Endodermal cell (in vitro differentiated cells): Measurements from ENCODE around the gene TMEM208. TPM values are rescaled to one million over a fixed set of nuclear protein-coding genes. Genes with fewer than 3 reads are reported as not detected.

Experiments
- DNase-seq: peaks from one replicate; pipeline ENCODE4 v3.0.0-alpha.2; 2017
- H3K27ac ChIP-seq: 2 replicates; pipeline ENCODE4 v1.5.1; 2013; ENCODE audit warnings: mild to moderate bottlenecking, low read depth, low read length, moderate library complexity
- H3K27me3 ChIP-seq: 2 replicates; pipeline ENCODE4 v1.6.1; 2013; ENCODE audit warnings: mild to moderate bottlenecking, low read length, moderate library complexity; ENCODE audit not compliant: insufficient read depth, control insufficient read depth, poor library complexity, severe bottlenecking
- H3K36me3 ChIP-seq: 2 replicates; pipeline ENCODE4 v1.7.0; 2013; ENCODE audit warnings: mild to moderate bottlenecking, low read length, moderate library complexity; ENCODE audit not compliant: control insufficient read depth, insufficient read depth
- H3K4me1 ChIP-seq: one replicate; pipeline ENCODE4 v1.7.0; 2013; ENCODE audit warnings: low read length; ENCODE audit not compliant: control insufficient read depth, insufficient read depth
- H3K4me3 ChIP-seq: 2 replicates; pipeline ENCODE4 v1.5.1; 2013; ENCODE audit warnings: mild to moderate bottlenecking, low read length, moderate library complexity
- H3K9ac ChIP-seq: 2 replicates; pipeline ENCODE4 v1.6.1; 2013; ENCODE audit warnings: mild to moderate bottlenecking, low read length, moderate library complexity; ENCODE audit not compliant: poor library complexity, severe bottlenecking; ENCODE audit errors: extremely low read depth
- H3K9me3 ChIP-seq: 2 replicates; pipeline ENCODE4 v1.6.1; 2013; ENCODE audit warnings: mild to moderate bottlenecking, low read length, moderate library complexity; ENCODE audit not compliant: control insufficient read depth
- H3K27ac Mint-ChIP-seq: 2 replicates; pipeline ENCODE4 v1.8.0; 2020; ENCODE audit warnings: mixed read lengths
- H3K27me3 Mint-ChIP-seq: 2 replicates; pipeline ENCODE4 v1.8.0; 2021; ENCODE audit warnings: mild to moderate bottlenecking, mixed read lengths; ENCODE audit not compliant: insufficient read depth
- H3K36me3 Mint-ChIP-seq: 2 replicates; pipeline ENCODE4 v1.8.0; 2020; ENCODE audit warnings: low read depth, mixed read lengths
- H3K4me1 Mint-ChIP-seq: 2 replicates; pipeline ENCODE4 v1.8.0; 2020; ENCODE audit warnings: mixed read lengths
- H3K4me3 Mint-ChIP-seq: 2 replicates; pipeline ENCODE4 v1.8.0; 2020; ENCODE audit warnings: mild to moderate bottlenecking, moderate library complexity, mixed read lengths
- H3K9me3 Mint-ChIP-seq: 2 replicates; pipeline ENCODE4 v1.8.0; 2020; ENCODE audit warnings: mild to moderate bottlenecking, mixed read lengths
- CTCF ChIP-seq: fragments of 200-600 bp; sonication (generic); conservative IDR thresholded peaks from 2 replicates; pipeline ENCODE4 v1.5.0; 2021; ENCODE audit warnings: antibody characterized with exemption, mild to moderate bottlenecking
- WGBS, 2 experiments: methylation state at CpG; one replicate each; pipeline versions ENCODE4 v1.1.5 to v1.1.7; 2013; ENCODE audit warnings: missing lambda C conversion rate in 2 of 2, mixed read lengths in 1 of 2; ENCODE audit not compliant: insufficient coverage in 1 of 2, insufficient read length in 1 of 2; 5-methylcytosine and 5-hydroxymethylcytosine counted together
- total RNA-seq, 2 donors: library from RNA; stranded (reverse); fragmentation: NEBNext Ultra II Directional in 1 of 2; extraction: Animal tissue kit (Norgen Biotek cat#: 25700) in 1 of 2; gene quantifications; 2 replicates in 1 of 2; 3 replicates in 1 of 2; pipeline ENCODE4 v1.2.1, GENCODE V29; 2021

The TMEM208 gene
- total RNA-seq, 2 donors from 2014 or later, result 43.1 to 46.4 TPM

DNA sequence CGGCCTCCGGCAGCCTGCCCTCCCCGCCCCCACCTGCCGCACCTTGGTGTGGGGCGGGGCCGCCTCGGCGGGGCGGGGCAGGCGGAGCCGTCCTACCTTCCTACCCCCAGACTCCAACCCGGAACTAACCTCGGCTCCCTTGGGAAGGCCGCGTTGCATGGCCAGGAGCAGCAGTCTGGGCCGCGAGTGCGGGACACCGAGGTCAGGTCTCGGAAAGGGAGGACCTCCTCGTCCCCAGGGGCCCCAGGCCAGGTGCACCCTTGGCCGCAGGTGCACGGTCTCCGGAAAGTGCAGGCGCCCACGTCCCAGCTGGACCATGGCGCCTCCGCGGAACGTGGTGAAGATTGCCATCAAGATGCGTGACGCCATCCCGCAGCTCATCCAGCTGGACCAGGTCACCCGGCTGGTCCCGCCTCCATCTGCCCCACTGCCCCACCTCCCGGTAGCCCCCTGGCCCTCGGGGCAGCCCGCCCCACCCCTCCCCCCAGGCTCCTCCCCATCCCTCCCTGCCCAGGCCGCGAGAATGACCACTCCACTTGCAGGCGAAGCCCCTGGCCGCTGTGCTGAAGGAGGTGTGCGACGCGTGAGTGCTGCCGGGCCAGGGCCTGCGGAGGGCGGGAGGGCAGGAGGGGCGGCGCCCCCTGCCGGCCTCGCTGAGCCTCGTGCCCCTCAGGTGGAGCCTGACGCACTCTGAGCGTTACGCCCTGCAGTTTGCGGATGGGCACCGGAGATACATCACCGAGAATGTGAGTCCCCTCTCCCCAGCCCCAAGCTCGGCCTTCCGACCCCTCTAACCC lies 27.7 kb upstream of the TMEM208 start, which contains the start of gene ELMO3:
TSS of gene ELMO3 (plus strand) at position 121 of the 797 bp plus-strand sequence. CDS start at position 317, 196 bp downstream.
- peak; percentile 93 for DNase-seq
- H3K27me3 Mint-ChIP-seq, result no peaks in the 10 kb centered on the region
- H3K9me3 ChIP-seq, result no peaks in the 10 kb centered on the region
- H3K27ac ChIP-seq, result no peak within 1 kb of the TSS
- H3K4me1 ChIP-seq, result no peaks in the 10 kb centered on the region
- peaks cover 38% of the 10 kb centered on the region for H3K36me3 Mint-ChIP-seq
- WGBS, 2 experiments, result 91 to 92% methylated on average over 25 to 58 of the region's 61 CpGs
- no peaks in the 10 kb centered on the region for H3K9me3 Mint-ChIP-seq
- H3K4me1 Mint-ChIP-seq, result peaks cover 2% of the 10 kb centered on the region
- TF ChIP-seq CTCF, result peak; percentile 85
- H3K27me3 ChIP-seq, result no peaks in the 10 kb centered on the region
- peaks cover 62% of the 10 kb centered on the region for H3K36me3 ChIP-seq
- H3K9ac ChIP-seq, result no peak within 1 kb of the TSS
- H3K4me3 ChIP-seq, result no peak within 1 kb of the TSS
- H3K4me3 Mint-ChIP-seq, result peak within 1 kb of the TSS; percentile 57
- peak within 1 kb of the TSS; percentile 76 for H3K27ac Mint-ChIP-seq

DNA sequence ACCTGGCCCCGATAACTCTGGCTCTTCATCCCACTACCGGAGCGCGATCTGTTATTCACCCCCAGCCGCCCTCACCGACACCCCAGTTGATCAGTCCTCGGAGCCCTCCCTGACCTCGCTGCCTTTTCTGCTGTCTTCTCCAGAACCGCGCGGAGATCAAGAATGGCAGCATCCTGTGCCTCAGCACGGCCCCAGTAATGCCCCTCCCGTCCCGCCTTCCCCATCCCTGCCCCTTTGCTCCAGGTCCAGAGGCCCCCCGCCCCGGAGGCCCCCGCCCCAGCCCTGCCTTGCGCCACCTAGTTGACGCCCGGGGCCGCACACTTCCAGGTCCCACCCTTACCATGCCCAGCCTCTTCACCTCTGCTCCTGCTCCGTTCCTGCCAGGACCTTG lies 27.1 kb upstream of the TMEM208 start:
- Mint-ChIP-seq H3K27ac (peak overlapping the region; percentile 76), H3K4me1 (peaks cover 2% of the 10 kb centered on the region), H3K4me3 (peak overlapping the region; percentile 57), H3K9me3 (no peaks in the 10 kb centered on the region), H3K27me3 (no peaks in the 10 kb centered on the region), H3K36me3 (peaks cover 35% of the 10 kb centered on the region)
- WGBS, 2 experiments, result 91 to 93% methylated on average over 7 to 22 of the region's 22 CpGs
- peak; percentile 86 for DNase-seq
- Histone ChIP-seq H3K4me3 (no peak overlapping the region), H3K27me3 (no peaks in the 10 kb centered on the region), H3K4me1 (no peaks in the 10 kb centered on the region), H3K27ac (no peak overlapping the region), H3K36me3 (peaks cover 59% of the 10 kb centered on the region), H3K9ac (no peak overlapping the region), H3K9me3 (no peaks in the 10 kb centered on the region)
- peak; percentile 67 for TF ChIP-seq CTCF

DNA sequence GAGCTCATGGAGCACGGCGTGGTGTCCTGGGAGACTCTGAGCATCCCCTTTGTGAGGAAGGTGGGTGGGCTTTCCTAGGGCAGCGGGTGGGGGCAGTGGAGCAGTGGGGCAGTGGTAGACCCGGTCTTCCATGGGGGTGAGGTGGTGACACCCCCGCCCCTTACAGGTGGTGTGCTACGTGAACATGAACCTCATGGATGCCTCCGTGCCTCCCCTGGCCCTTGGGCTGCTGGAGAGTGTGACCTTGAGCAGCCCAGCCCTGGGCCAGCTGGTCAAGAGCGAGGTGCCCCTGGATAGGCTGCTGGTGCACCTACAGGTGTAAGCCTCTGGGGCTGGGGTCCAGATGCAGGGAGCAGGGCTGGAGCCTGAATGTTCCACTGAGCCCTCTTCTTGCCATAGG lies 26.4 kb upstream of the TMEM208 start:
- no peak for DNase-seq
- H3K4me3 ChIP-seq, result no peak overlapping the region

More for the DNA sequence above, 26.4 kb upstream of the TMEM208 start:
- no peak overlapping the region for H3K27ac ChIP-seq
- peaks cover 2% of the 10 kb centered on the region for H3K4me1 Mint-ChIP-seq
- no peak for TF ChIP-seq CTCF
- H3K9me3 Mint-ChIP-seq, result no peaks in the 10 kb centered on the region
- H3K36me3 ChIP-seq, result peaks cover 52% of the 10 kb centered on the region
- peaks cover 28% of the 10 kb centered on the region for H3K36me3 Mint-ChIP-seq
- 96 to 98% methylated on average over 7 to 8 of the region's 8 CpGs for WGBS, 2 experiments
- no peak overlapping the region for H3K27ac Mint-ChIP-seq
- H3K9me3 ChIP-seq, result no peaks in the 10 kb centered on the region
- no peaks in the 10 kb centered on the region for H3K27me3 ChIP-seq
- H3K4me1 ChIP-seq, result no peaks in the 10 kb centered on the region
- H3K9ac ChIP-seq, result no peak overlapping the region
- no peak overlapping the region for H3K4me3 Mint-ChIP-seq
- no peaks in the 10 kb centered on the region for H3K27me3 Mint-ChIP-seq
